HG03520 (cell line): ENCODE measurements around the gene ZNF438.
"Not testable (repeated sequence)": the region's sequence is repeated elsewhere in the genome, so short reads cannot be mapped to it uniquely, and the experiment has no call there.

ENCODE experiments used
- ATAC-seq: cut with Tn5 transposase; IDR thresholded peaks from one replicate; pipeline ENCODE4 v1.9.1; 2021; ENCODE audit warnings: mild to moderate bottlenecking, moderate library complexity; ENCODE audit not compliant: unreplicated experiment

ZNF438 gene

GRCh38 chr10:30949218-30949617 is 82.4 kb downstream of the ZNF438 start:
- not testable (repeated sequence) for ATAC-seq

DNA sequence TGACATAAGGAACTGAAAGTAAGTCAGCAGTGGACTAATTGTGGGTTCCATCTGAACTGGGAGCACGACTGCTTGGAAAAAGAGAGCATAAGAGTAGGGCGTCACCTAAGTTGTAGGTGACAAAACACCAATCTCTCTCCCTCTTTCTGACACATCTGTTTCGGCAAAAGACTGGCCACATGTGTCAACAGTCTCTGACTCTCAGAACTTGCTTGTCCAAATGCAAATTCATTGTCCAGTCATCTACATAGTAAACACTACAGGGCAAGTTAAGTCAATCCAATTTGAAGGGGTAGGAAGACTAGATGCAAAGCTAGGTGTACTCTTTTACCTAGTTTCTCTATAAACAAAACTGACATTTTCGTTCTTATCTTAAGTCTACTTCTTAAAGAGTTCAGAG is 87.7 kb downstream of the ZNF438 start:
- ATAC-seq: no peak

DNA sequence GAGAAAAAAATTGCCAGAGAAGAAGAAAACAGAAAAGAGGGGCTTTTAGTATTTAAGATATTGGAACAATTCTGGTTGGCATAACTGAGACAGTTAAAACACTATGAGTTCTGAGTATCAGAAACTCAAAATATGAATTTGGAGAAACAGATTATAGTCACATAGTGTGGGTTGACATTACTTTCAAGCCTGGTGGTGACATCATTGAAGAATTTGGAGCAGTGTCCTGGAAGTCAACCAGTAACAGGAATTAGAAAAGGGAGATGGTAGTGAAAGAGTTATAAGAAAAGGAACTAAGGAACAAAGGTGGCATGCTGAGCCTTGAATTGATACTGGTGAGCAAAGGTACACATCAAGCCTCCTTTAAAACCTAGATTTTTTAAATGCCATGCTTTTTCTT is 88.2 kb downstream of the ZNF438 start:
- ATAC-seq: no peak

- no peak for ATAC-seq
Measured at GRCh38 chr10:30940256-30940655, 91.4 kb downstream of the ZNF438 start.

- ATAC-seq: no peak
Measured at GRCh38 chr10:30939643-30940251, 91.9 kb downstream of the ZNF438 start.

- ATAC-seq: no peak
Measured at GRCh38 chr10:30935078-30935477, 96.6 kb downstream of the ZNF438 start.

DNA sequence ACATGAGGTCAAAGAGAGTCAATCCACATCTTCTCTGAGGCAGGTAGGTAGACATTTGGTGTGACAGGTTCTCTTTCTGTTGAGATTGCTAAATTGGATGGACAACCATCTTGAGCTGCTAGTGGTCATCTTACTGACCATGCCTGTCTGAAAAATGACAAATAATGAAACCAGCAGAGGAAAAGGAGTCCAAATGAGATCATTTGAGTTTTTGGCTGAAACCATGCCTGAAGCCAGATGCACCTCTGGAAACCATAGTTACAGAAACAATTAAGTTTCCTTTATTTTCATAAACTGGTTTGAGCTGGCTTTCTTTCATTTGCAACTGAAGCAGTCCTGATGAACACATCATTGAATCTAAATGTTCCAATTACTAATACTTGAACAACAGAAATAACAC is 100.6 kb downstream of the ZNF438 start:
- no peak for ATAC-seq

GRCh38 chr10:30929901-30930520 is 101.7 kb downstream of the ZNF438 start:
- ATAC-seq: no peak

- ATAC-seq: not testable (repeated sequence)
Measured at GRCh38 chr10:30929311-30929729, 102.3 kb downstream of the ZNF438 start.

DNA sequence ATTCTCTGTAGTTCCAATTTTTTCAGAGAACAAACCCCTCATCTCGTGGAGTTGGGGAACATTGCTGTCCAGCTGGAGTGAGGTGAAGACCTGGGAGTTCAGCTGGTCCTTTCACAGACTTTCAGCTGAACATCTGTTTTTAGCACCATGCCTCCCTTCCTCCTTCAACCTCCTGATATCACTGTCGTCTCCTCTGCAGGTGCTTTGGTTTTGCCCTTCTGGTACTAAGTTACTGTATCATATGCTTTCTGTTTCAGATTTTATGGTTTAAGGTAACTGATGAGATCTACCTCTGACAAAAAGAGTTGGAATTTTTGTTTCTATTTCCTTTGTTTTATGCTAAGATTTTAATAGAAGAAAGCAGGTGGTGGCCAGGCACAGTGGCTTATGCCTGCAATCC is 102.9 kb downstream of the ZNF438 start:
- no peak for ATAC-seq

GRCh38 chr10:30918651-30919050 is 113.0 kb downstream of the ZNF438 start:
- no peak for ATAC-seq

- ATAC-seq: no peak
Measured at GRCh38 chr10:30917789-30918188, 113.9 kb downstream of the ZNF438 start.

GRCh38 chr10:30917067-30917466 is 114.6 kb downstream of the ZNF438 start:
- ATAC-seq: no peak

DNA sequence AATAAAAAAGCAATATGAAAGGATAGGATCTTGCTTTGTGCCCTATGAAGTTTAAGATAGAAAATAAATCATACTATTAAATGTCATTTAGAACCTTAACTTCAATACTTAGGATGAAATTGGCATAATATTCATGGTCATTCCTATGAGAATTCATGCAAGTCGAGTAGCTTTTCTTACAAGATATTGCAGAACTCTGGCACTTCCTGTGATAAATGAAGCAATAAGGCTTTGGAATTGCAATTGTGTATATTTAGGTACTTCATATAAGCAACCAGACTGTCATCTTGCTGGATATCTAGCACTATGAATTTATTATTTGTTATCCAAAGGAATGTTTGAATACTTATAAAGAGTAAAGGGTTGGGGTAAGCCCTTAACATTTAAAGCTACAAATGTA is 116.5 kb downstream of the ZNF438 start:
- ATAC-seq: no peak

DNA sequence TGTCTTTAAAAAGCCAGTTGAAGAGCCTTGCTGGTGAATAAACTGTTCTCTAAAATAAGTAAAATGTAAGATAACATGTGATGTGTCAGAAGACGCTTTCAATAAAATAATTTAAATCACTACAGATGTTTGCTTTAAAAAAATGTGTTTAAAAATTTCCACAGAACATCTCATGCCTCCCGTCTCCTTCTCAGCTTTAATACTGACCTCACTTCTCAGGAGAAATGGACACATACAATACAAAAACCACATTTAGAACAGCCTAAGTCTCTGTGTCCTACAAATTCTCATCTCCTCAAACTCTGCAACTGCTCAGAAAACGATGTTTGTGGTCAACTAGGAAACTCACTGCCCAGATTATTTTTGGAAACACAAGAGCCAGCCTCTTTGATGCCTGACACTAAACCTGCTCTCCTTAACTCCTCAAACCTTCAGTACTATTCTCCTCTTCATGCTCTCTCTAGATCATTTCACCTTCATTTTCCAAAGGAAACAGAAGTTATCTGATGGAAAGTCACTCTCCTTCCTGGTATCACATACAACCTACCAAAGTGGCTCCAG is 120.3 kb downstream of the ZNF438 start:
- ATAC-seq: no peak

- no peak for ATAC-seq
Measured at GRCh38 chr10:30903397-30904138, 128.1 kb downstream of the ZNF438 start.

- no peak for ATAC-seq
Measured at GRCh38 chr10:30902621-30903396, 128.9 kb downstream of the ZNF438 start.

- ATAC-seq: not testable (repeated sequence)
Measured at GRCh38 chr10:30901487-30901886, 130.2 kb downstream of the ZNF438 start.

DNA sequence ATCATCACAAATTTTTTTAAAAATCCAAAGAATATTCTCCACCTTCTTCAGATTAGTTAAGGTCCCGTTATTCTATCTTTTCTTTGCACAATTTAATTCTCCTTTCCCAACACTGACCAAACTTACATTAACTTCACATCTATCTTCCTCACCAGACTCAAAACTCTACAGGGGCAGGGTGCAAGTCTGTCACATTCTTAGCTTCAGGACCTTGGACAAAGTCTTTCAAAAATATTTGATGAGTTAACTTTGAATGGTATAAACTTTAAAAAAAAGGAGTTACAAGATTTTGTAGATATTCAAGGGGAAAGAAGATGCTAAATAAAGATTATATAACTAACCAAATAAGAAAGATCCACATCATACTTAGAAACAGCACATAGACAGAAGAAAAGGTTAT is 132.7 kb downstream of the ZNF438 start:
- ATAC-seq: no peak

DNA sequence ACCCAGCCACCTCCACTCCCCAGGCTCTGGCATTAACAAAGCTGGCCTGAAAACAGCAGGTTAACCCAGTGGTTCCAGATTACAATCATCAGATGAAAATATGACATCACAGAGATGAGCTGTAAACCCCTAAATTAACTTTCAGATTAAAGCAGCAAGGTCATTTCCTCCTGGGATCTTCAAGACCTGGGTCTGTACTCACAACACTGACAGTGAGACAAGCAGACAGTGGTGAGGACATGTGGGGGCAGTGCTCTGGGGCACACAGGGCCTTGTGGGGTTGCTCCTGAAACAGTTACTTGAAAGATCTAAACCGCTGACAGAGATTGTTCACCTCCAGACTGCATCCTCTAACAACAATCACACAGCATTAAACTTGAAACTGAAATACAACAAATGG is 134.1 kb downstream of the ZNF438 start:
- no peak for ATAC-seq

- no peak for ATAC-seq
Measured at GRCh38 chr10:30897048-30897447, 134.6 kb downstream of the ZNF438 start.
